HEK293 (cell line): Measurements from ENCODE around the gene SRRM2.
A peak's percentile ranks its signal among the peaks of the same experiment; 100 is the strongest.

Experiments
- CTCF ChIA-PET: fragments of 350-600 bp; formaldehyde crosslinking; extraction: SDS; loops from one replicate; lab custom pipeline; 2021; ENCODE audit warnings: antibody characterized with exemption; lab: Yijun Ruan, JAX
- POLR2A ChIA-PET: fragments of 300-600 bp; formaldehyde crosslinking; extraction: SDS; loops from one replicate; lab custom pipeline; 2020; ENCODE audit warnings: antibody characterized with exemption, inconsistent platforms; lab: Yijun Ruan, JAX
- H3K27ac ChIP-seq: fragments of 200-500 bp; sonication (Bioruptor generic); 2 replicates; pipeline ENCODE4 v1.5.1; 2014; ENCODE audit warnings: low read depth, low read length, control low read depth, inconsistent platforms; ENCODE audit errors: extremely low read depth
- H3K36me3 ChIP-seq, 2 experiments: fragments of 200-500 bp in 1 of 2; sonication (Bioruptor generic) in 1 of 2; 1 replicate in 1 of 2; 2 replicates in 1 of 2; pipeline ENCODE4 v1.5.1; 2014 to 2017; ENCODE audit warnings: inconsistent platforms in 2 of 2, low read length in 2 of 2; ENCODE audit not compliant: control insufficient read depth in 2 of 2, insufficient read depth in 1 of 2
- H3K4me1 ChIP-seq: fragments of 200-500 bp; sonication (Bioruptor generic); 2 replicates; pipeline ENCODE4 v1.5.1; 2014; ENCODE audit warnings: mild to moderate bottlenecking, low read length, inconsistent platforms; ENCODE audit not compliant: control insufficient read depth, insufficient read depth
- H3K4me3 ChIP-seq: 2 replicates; pipeline ENCODE4 v1.5.1; 2011; ENCODE audit warnings: low read depth, mild to moderate bottlenecking, control low read depth, low read length, moderate library complexity
- H3K9me3 ChIP-seq: fragments of 200-500 bp; sonication (Bioruptor generic); 2 replicates; pipeline ENCODE4 v1.5.1; 2014; ENCODE audit warnings: low read depth, low read length, inconsistent platforms; ENCODE audit not compliant: control insufficient read depth, insufficient read depth
- GFI1B ChIP-seq: fragments of 450-650 bp; formaldehyde crosslinking; IDR thresholded peaks from 2 replicates; pipeline ENCODE4 v1.5.1; 2016; ENCODE audit warnings: missing biosample characterization, missing genetic modification characterization
- KLF16 ChIP-seq: fragments of 450-650 bp; formaldehyde crosslinking; IDR thresholded peaks from 2 replicates; pipeline ENCODE4 v1.5.1; 2017; ENCODE audit warnings: missing biosample characterization, missing genetic modification characterization
- SCRT1 ChIP-seq: fragments of 450-650 bp; formaldehyde crosslinking; IDR thresholded peaks from 2 replicates; pipeline ENCODE4 v1.5.1; 2016; ENCODE audit warnings: missing biosample characterization, missing genetic modification characterization, borderline replicate concordance
- SP2 ChIP-seq: fragments of 450-650 bp; formaldehyde crosslinking; IDR thresholded peaks from 2 replicates; pipeline ENCODE4 v1.5.1; 2016; ENCODE audit warnings: missing biosample characterization, missing genetic modification characterization
- ZBTB10 ChIP-seq: fragments of 450-650 bp; formaldehyde crosslinking; IDR thresholded peaks from 2 replicates; pipeline ENCODE4 v1.5.1; 2016; ENCODE audit warnings: missing biosample characterization, missing genetic modification characterization
- ZBTB20 ChIP-seq: fragments of 450-650 bp; formaldehyde crosslinking; IDR thresholded peaks from 2 replicates; pipeline ENCODE4 v1.5.1; 2016; ENCODE audit warnings: missing biosample characterization, missing genetic modification characterization
- ZBTB21 ChIP-seq: fragments of 450-650 bp; formaldehyde crosslinking; IDR thresholded peaks from 2 replicates; pipeline ENCODE4 v1.5.1; 2017; ENCODE audit warnings: missing biosample characterization, missing genetic modification characterization
- ZEB2 ChIP-seq: fragments of 450-650 bp; formaldehyde crosslinking; IDR thresholded peaks from 2 replicates; pipeline ENCODE4 v1.5.1; 2016; ENCODE audit warnings: missing biosample characterization, missing genetic modification characterization
- ZNF121 ChIP-seq: fragments of 450-650 bp; formaldehyde crosslinking; IDR thresholded peaks from 2 replicates; pipeline ENCODE4 v1.5.1; 2016; ENCODE audit warnings: missing biosample characterization, missing genetic modification characterization
- ZNF157 ChIP-seq: fragments of 450-650 bp; formaldehyde crosslinking; IDR thresholded peaks from 2 replicates; pipeline ENCODE4 v1.5.1; 2016; ENCODE audit warnings: missing biosample characterization, missing genetic modification characterization
- ZNF175 ChIP-seq: fragments of 450-650 bp; formaldehyde crosslinking; IDR thresholded peaks from 2 replicates; pipeline ENCODE4 v1.5.1; 2016; ENCODE audit warnings: missing biosample characterization, missing genetic modification characterization
- ZNF76 ChIP-seq: fragments of 450-650 bp; formaldehyde crosslinking; IDR thresholded peaks from 2 replicates; pipeline ENCODE4; 2016; ENCODE audit warnings: low read depth, missing biosample characterization, missing genetic modification characterization, borderline replicate concordance
- TF ChIP-seq, protein P1 (sequence below): fragments of 450-650 bp; formaldehyde crosslinking; IDR thresholded peaks from 2 replicates; pipeline ENCODE4 v1.5.1; 2016; ENCODE audit warnings: missing biosample characterization, missing genetic modification characterization
- TF ChIP-seq, protein P2 (sequence below): fragments of 450-650 bp; formaldehyde crosslinking; IDR thresholded peaks from 2 replicates; pipeline ENCODE4 v1.5.1; 2016; ENCODE audit warnings: missing biosample characterization, missing genetic modification characterization
- TF ChIP-seq, protein P3 (sequence below): fragments of 450-650 bp; formaldehyde crosslinking; IDR thresholded peaks from 2 replicates; pipeline ENCODE4 v1.5.1; 2016; ENCODE audit warnings: missing biosample characterization, missing genetic modification characterization, low read depth

Gene SRRM2

GRCh38 chr16:2777903-2778629, 25.6 kb downstream of the SRRM2 start:
- Histone ChIP-seq H3K4me3 (peak overlapping the region; percentile 92), H3K27ac (peak overlapping the region; percentile 99)
- 0 out of 2 replicates have a peak, but pooled peaks have one; percentile 3 for TF ChIP-seq ZBTB20 (tag by site-specific recombination)
- TF ChIP-seq ZNF76 (tag by site-specific recombination), result peak; percentile 30; the same call in 1 of the 2 replicates
- TF ChIP-seq GFI1B (tag by site-specific recombination), result no peak
- TF ChIP-seq ZBTB21 (tag by site-specific recombination), result 0 out of 2 replicates have a peak, but pooled peaks have one; percentile 6
- TF ChIP-seq, all 188 proteins: peak for 3
- CTCF ChIA-PET, result interaction anchor here (0.6 to 2.3 kb wide), 7 partner anchors 24 to 680 kb away, joined by 3 to 11 read pairs (median 3); no protein-coding TSS in a partner anchor
- H3K4me1 ChIP-seq, result peaks cover 2% of the 10 kb centered on the region; the same call in 1 of the 2 replicates
- POLR2A ChIA-PET, result interaction anchor here (0.7 to 4.2 kb wide), 8 partner anchors 9 to 186 kb away, joined by 3 to 22 read pairs (median 4); partner anchors contain the start of genes FLYWCH1, KREMEN2 and SRRM2
- no peaks in the 10 kb centered on the region for H3K9me3 ChIP-seq
- peaks cover 0 to 31% of the 10 kb centered on the region in 2 experiments; a peak in 1 of 3 replicates for H3K36me3 ChIP-seq

DNA sequence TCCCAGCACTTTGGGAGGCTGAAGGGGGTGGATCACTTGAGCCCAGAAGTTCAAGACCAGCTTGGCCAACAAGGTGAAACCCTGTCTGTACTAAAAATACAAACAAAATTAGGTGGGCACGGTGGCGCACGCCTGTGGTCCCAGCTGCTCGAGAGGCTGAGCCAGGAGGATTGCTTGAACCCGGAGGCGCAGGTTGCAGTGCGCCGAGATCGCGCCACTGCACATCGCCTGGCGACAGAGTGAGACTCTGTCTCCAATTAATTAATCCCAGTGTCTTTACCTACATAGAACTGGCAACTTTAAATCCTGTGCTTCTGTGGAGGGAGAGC, 26.2 kb downstream of the SRRM2 start:
- ChIA-PET POLR2A (interaction anchor here (1.0 to 4.2 kb wide), 6 partner anchors 25 to 185 kb away, joined by 3 to 22 read pairs (median 4); partner anchors contain the start of genes FLYWCH1, KREMEN2 and SRRM2), CTCF (interaction anchor here (0.7 to 2.3 kb wide), 4 partner anchors 24 to 680 kb away, joined by 3 to 11 read pairs (median 4); no protein-coding TSS in a partner anchor)
- Histone ChIP-seq H3K27ac (no peak overlapping the region; the same call in 1 of the 2 replicates), H3K4me1 (peaks cover 2% of the 10 kb centered on the region; the same call in 1 of the 2 replicates), H3K36me3 (peaks cover 0 to 25% of the 10 kb centered on the region in 2 experiments; a peak in 1 of 3 replicates), H3K9me3 (no peaks in the 10 kb centered on the region), H3K4me3 (no peak overlapping the region)
- TF ChIP-seq GFI1B (tag by site-specific recombination) (no peak), KLF16 (tag by site-specific recombination) (no peak), SP2 (tag by site-specific recombination) (no peak), ZNF175 (tag by site-specific recombination) (no peak), ZNF157 (no peak), ZEB2 (no peak), ZNF121 (tag by site-specific recombination) (no peak), SCRT1 (tag by site-specific recombination) (no peak), ZBTB10 (tag by site-specific recombination) (no peak)
- TF ChIP-seq, protein P1, sequence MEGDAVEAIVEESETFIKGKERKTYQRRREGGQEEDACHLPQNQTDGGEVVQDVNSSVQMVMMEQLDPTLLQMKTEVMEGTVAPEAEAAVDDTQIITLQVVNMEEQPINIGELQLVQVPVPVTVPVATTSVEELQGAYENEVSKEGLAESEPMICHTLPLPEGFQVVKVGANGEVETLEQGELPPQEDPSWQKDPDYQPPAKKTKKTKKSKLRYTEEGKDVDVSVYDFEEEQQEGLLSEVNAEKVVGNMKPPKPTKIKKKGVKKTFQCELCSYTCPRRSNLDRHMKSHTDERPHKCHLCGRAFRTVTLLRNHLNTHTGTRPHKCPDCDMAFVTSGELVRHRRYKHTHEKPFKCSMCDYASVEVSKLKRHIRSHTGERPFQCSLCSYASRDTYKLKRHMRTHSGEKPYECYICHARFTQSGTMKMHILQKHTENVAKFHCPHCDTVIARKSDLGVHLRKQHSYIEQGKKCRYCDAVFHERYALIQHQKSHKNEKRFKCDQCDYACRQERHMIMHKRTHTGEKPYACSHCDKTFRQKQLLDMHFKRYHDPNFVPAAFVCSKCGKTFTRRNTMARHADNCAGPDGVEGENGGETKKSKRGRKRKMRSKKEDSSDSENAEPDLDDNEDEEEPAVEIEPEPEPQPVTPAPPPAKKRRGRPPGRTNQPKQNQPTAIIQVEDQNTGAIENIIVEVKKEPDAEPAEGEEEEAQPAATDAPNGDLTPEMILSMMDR, result no peak
- TF ChIP-seq, protein P2, sequence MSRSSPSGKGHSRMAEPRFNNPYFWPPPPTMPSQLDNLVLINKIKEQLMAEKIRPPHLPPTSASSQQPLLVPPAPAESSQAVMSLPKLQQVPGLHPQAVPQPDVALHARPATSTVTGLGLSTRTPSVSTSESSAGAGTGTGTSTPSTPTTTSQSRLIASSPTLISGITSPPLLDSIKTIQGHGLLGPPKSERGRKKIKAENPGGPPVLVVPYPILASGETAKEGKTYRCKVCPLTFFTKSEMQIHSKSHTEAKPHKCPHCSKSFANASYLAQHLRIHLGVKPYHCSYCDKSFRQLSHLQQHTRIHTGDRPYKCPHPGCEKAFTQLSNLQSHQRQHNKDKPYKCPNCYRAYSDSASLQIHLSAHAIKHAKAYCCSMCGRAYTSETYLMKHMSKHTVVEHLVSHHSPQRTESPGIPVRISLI (tag by site-specific recombination), result no peak
- TF ChIP-seq, protein P3, sequence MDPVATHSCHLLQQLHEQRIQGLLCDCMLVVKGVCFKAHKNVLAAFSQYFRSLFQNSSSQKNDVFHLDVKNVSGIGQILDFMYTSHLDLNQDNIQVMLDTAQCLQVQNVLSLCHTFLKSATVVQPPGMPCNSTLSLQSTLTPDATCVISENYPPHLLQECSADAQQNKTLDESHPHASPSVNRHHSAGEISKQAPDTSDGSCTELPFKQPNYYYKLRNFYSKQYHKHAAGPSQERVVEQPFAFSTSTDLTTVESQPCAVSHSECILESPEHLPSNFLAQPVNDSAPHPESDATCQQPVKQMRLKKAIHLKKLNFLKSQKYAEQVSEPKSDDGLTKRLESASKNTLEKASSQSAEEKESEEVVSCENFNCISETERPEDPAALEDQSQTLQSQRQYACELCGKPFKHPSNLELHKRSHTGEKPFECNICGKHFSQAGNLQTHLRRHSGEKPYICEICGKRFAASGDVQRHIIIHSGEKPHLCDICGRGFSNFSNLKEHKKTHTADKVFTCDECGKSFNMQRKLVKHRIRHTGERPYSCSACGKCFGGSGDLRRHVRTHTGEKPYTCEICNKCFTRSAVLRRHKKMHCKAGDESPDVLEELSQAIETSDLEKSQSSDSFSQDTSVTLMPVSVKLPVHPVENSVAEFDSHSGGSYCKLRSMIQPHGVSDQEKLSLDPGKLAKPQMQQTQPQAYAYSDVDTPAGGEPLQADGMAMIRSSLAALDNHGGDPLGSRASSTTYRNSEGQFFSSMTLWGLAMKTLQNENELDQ, result no peak
